EH (cell line): ENCODE results near the gene LTBP1.

Experiments
- DNase-seq: peaks from one replicate; pipeline ENCODE4 v3.0.0-alpha.2; 2015; ENCODE audit warnings: low read depth

The LTBP1 gene

GRCh38 chr2:33316328-33316727 is 369.6 kb downstream of the LTBP1 start:
- DNase-seq, result no peak

GRCh38 chr2:33317369-33318007 is 370.7 kb downstream of the LTBP1 start:
- DNase-seq, result peak; percentile 48

DNA sequence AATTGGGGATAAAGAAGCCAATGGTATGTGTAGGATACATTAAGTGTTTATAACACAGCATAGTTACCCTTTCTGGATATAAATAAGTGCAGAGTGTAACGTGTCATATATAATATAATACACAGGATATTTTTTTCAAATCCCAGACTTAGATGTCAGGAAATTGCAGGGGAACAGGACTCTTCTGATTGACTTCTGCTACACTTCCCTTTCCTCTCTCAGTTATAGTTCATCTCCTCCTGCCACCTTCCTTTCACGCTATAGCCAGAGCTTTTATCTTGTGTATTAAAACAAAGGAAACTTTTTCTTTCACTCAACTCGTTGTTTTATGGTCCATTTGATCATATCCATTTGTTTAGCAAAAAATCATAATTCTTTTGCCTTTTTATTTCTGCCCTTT is 371.7 kb downstream of the LTBP1 start:
- no peak for DNase-seq

DNA sequence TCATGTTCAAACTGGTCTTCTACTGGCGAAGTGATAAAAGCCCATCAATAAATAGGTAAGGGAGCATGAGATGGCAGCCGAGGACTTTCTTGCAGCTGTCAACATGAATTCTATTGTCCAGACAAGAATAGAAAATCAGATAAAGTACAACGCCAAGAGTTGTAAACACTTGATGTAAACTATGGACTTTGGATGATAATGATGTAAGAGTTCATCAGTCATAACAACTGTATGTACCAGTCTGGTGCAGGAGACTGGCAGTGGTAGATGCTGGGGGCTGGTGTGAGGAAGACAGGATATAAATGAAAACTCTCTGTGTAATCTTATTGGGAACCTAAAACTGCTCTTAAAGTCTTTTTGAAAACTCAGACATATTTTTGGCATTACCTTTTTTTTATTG is 373.8 kb downstream of the LTBP1 start:
- DNase-seq, result no peak

DNA sequence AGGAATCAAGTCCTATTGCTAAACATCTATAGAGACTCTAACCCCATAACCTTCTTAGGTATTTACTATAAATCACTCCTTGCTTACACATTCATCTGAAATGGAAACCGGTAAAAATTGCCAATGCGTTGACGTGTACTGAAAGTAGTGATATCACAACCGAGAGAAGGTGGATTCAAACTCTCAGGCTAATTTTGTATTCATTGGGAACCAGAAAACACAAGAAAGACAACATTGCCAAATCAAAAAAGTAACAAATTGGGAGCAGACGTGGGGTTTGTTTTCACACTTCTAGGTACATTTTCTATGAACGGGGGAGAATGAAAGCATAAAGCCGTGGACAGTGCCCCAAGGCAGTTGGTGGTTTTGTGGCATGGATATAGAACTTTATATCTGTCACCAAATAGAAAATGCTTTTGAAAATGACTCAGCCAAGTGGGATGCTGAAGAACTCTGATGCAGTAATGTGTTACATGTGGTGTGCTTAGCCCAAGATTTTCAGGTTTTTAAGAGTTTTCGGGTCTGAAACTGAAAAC is 374.6 kb downstream of the LTBP1 start:
- DNase-seq, result peak; percentile 88

GRCh38 chr2:33321876-33322483 is 375.2 kb downstream of the LTBP1 start:
- DNase-seq, result peak; percentile 73

GRCh38 chr2:33322612-33323011 is 375.9 kb downstream of the LTBP1 start:
- no peak for DNase-seq

DNA sequence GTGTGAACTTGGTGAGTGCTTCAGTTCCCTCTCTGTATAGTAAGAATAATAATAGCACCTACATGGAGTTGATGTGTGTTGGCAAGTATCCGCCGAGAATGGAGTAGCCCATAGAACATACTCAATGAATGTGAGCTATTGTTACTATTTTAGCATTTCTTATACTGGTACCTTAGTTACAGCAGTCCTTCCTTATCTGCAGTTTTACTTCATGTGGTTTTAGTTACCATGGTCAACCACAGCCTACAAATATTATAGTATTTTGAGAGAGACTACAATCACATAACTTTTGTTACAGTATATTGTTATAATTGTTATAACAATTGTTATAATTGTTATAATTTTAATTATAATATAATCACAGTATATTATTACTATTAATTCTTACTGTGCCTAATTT is 377.2 kb downstream of the LTBP1 start:
- no peak for DNase-seq

GRCh38 chr2:33326100-33326499 is 379.3 kb downstream of the LTBP1 start:
- no peak for DNase-seq

DNA sequence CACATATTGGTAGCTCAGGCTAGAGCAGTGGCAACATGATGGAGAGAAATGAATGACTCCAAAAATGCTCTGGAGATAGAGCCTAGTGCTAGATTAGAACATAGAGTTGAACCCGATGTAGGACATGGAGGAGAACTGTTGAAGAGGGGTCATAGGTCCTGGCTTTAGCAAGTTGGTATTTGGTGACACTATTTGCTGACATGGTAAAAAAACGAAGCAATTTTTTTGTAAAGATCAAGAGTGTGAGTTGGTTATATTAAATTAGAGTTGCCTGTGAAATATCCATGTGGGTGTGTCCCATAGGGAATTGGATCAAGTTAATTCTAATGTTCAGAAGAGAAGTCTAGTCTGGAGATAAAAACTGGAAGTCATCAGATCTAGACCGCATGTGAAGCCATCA is 386.7 kb downstream of the LTBP1 start:
- DNase-seq, result no peak

DNA sequence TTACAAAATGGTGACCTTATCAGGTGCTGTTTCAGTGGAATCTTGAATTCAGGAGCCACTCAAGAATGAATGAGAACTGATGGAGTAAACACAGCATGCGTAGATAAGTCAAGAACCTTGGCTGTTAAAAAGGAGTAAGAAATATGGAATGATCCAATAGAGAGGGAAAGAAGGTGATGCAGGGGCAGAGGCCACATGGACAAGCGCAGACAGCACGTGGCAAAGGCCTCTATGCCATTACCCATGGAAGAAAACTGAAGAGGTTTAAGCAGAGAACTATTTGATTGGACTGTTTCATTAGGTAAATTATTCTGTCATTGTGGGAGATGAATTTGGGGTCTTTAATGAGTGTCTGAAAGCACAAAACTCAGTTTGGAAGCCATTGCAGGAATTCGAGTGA is 387.3 kb downstream of the LTBP1 start:
- no peak for DNase-seq

DNA sequence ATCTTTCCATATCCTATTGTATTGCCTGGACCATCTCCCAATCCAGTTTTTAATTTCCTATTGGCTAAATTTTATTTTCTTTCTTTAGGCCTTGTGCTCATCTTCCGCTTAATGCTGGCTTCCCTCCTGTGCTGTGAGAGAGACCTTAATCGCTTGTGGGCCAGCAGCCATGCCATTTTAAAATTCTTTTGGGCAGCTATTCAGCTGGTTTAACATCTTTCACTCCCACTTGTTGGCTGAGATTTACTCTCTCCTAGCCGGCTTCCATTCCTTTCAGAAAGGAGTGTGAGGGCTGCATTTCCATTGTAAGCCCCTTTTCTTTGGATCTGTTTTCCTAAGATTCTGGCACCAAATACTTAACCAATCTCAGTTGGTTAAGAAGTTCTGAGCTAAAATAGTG is 388.8 kb downstream of the LTBP1 start:
- no peak for DNase-seq

GRCh38 chr2:33336036-33336625 is 389.4 kb downstream of the LTBP1 start:
- DNase-seq, result no peak

DNA sequence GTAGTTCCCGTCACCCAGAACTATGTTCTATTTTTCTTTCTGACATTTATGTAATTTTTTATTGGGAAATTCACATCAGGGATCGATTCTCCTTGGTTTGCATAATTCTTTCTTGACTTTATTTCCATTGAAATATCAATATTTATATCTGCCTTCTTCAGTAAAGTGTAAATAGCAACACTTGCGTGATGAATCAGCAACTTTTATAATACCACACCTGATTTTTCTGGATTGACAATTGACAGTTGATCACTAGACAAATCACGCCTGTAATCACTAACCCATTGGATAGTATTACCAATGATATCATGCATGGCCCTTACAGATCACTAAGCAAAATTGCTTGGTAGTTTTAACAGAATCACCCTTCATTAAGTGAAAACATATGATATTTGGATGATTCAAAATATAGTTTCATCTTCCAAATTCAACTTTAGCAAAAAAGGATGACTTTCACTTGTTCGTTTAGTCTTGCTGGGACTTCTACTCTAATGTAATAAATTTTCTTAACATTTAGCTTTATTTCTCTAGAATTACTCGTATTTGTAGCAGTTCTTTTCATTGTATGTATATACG is 390.7 kb downstream of the LTBP1 start:
- no peak for DNase-seq

GRCh38 chr2:33337981-33338380 is 391.2 kb downstream of the LTBP1 start:
- no peak for DNase-seq

GRCh38 chr2:33339269-33339668 is 392.5 kb downstream of the LTBP1 start:
- no peak for DNase-seq

GRCh38 chr2:33340280-33340679 is 393.5 kb downstream of the LTBP1 start:
- no peak for DNase-seq

DNA sequence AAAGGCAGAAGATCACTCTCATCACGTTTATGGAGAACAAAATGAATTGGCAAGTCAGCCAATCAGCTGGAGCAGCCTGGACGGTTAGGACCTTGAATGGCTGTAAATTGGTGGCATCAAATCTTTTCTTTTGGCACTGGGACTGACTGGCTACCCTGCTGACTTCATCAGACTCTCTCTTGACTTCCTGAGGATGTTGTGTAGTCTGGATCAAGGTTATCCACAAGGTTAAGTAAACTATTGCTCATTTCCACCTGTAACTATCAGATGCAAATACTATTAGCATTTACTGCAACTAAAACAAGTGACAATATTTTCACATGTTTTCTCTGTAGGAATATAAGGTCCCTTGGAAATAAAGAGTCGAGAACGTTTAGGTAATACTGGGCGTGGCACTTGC is 395.4 kb downstream of the LTBP1 start:
- DNase-seq, result no peak

DNA sequence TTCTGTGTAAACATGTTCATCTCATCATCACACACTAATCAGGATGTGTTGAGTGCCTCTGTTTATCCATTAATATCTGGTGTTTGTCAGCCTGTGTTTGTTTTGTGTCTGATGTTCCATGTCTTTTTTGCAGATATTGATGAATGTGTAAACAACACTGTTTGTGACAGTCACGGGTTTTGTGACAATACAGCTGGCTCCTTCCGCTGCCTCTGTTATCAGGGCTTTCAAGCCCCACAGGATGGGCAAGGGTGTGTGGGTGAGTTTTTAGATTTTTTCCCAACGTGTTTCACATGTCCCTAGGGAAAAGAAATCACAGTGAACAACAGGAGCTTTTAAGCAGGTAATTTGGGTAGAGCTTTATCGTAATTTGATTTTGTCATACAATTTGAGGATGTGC is 396.0 kb downstream of the LTBP1 start:
- DNase-seq, result no peak

DNA sequence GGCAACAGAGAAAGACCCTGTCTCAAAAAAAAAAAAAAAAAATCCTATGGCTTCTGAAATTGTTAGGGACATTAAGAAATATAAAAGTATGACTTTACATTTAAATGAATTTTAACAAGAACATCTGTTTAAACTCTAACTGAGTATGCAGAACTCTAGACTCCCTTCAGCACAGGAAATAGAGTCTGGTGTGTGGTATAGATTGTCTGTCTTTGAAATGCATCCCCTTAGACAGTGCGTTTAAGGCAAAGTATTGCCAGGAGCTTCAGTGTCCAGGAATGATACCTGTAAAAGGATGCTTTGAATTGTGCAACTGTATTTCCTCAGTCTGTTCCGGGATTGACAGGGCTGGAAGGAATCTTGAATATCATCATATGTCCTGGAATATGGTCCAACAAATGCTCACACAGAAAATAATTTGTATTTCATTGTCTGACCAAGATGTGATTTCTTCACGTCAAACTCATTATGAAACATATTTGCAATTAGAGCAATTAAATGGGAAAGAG is 396.7 kb downstream of the LTBP1 start:
- DNase-seq, result no peak

- no peak for DNase-seq
Observed at GRCh38 chr2:33344230-33344629, 397.5 kb downstream of the LTBP1 start.

DNA sequence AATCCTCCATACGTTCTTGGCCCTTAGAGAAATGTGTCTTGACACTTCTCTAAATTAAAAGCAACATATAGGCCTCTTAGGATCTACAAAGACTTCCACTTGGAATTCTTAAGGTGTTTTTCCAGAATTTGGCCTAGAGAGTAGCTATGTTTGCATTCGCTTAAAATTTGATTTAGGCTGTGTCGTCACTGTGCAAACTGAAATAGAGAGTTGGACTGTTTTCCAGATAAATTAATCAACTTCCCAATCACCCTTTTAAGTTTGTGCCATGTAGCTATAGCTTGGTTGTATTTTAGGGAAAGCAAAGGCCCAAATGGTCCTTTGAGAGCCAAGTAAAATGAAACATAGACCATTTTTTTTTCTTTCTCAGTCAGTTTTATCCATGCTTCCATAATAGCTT is 401.1 kb downstream of the LTBP1 start:
- no peak for DNase-seq

DNA sequence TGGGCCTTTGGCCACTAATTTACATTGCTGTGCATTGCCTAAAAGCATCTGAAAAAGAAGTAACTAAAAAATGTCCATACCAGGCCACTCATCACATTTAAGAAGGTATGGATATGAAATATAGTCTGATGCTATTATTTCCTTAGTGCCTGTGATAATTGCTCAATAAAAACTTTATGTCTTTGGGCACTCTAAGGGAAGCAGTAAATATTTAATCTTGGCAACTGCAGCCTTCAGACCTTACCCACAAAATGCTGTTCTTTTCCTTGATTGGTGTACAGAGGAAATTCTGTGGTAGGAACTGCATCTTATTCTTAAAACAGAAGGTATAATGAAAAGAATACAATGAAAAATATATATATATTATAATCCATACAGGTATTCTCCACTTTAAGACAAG is 403.9 kb downstream of the LTBP1 start:
- DNase-seq, result no peak
